ENCODE results near the gene NMT1.

DNA sequence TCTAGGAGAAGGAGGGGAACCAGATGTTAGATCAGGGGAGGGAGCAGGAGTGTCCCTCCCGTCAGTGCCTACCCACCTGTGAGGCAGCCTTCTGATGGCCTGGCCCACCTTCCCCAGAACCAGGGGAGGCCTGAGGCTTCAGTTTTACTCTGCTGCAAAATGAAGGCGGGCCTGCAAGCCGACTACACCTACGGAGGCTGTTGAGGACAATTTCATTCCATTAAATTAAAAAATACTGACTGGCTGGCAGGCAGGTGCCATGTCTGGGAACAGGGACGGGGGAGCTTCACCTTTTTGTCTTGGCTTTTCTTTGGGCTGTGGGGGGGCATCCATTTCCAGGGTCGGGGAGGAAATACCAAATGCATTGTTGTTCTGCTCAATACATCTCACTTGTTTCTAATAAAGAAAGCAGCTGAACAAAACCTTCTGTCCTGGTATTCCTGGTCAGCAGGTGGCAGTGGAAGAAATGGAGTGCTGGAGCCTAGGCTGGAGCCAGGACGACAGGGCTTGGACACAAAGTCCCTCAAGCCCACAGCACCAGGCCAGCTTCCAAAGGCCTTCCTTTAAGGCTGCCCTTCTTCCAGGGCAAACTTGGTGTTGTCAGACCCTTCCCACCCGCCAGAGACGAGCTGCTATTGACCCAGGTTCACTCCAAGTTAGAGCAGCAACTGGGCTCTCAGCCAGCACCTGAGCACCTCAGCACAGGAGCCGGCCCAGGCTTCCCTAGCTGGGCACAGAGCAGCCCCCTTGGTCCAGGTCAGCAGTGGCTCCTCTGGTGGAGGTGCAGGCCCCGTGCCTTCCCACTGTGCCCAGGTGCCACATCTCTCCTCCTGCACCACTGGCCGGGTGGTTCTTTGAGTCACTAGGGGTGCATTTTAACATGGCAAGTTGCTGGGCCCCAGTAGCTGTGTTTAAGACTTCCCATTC is 47.7 kb downstream of the NMT1 start:
- TF ChIP-seq EP300 (IDR thresholded peaks at IDR 0.05), result no peak
- TF ChIP-seq POLR2AphosphoS5 (IDR thresholded peaks at IDR 0.05), result no peak

Data from upper lobe of left lung (tissue), 4 donors.